NCI-H510A (cell line): ENCODE results near the gene CLEC2L.
"Not testable (repeated sequence)": the region's sequence is repeated elsewhere in the genome, so short reads cannot be mapped to it uniquely, and the experiment has no call there.

Experiments used
- DNase-seq: peaks from one replicate; lab custom pipeline; 2025; lab: John Stamatoyannopoulos, UW

The CLEC2L gene

DNA sequence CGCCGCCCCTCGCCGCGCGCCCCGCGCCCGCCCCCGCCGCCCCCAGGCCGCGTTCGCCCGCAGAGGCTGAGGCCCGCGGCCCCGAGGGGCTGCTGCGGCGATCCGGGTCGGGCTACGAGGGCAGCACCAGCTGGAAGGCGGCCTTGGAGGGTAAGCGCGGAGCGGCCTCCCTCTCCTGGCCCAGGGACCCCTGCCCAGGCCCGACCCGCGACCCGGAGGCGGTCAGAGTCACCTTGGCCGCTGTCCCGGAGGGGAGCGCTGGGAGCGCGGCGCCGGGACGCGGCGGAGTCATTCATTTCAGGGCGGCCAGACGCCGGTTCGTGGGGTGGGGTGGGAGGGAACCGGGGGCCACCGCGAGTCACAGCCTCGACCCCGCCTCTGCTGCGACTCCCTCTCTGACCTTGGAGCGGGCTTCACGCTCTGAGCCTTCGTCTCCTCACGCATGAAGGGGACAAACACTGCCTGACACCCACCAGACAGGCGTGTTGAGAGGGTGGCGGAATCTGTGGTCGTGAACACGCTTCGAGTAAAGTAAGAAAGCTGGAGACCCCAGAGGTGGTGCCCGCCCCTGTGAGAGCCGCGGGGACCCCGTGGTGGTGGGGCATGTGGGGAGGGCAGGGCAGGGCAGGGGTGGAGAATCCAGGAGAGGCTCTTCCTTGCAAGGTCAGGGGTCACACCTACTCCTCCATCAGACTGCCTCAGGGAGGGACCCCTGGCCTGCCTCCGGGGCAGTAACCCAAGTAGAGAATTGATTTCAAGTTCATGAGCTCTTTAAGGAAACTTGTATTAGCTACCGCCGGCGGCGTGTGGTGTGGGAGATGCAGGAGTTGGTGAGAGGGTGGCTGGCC, 707 bp downstream of the CLEC2L start:
- no peak for DNase-seq

DNA sequence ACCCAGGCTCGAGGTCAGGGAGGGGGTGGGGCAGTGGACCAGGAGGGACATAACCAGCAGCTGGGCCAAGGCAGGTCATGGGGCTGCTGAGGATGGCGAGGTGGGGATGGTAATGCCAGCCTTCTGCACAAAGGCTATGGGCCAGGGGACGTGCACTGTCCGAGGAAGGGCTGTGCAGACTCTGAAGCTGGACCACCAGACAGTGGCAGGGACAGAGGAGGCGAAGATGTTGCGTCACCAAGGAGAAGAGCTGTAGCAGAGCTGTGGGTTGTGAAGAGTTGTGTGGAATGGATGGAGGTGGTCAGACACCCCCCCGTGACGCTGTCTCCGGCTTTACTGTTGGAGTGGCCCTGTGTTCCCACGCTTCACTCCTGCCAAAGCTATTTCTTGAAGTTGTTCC, 1.8 kb downstream of the CLEC2L start:
- no peak for DNase-seq

DNA sequence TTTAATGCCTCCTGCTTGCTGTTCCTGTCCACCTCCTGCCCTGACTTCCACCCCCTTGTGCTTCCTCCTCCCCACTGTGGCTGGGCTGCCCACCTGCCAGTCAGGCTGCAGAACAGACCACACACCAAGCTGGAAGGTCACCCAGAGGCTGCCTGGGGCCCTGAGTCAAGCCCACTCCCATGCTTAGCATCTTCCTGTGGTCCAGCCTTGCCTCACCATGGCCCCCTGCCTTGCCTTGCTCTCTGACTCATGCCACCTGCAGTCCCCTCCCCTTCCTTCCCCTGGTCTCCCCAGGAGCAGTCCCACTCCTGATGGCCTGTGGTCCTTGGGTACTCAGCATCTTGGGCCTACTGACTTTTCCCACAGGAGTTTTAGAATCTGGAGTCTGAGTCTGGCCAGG, 2.3 kb downstream of the CLEC2L start:
- no peak for DNase-seq

DNA sequence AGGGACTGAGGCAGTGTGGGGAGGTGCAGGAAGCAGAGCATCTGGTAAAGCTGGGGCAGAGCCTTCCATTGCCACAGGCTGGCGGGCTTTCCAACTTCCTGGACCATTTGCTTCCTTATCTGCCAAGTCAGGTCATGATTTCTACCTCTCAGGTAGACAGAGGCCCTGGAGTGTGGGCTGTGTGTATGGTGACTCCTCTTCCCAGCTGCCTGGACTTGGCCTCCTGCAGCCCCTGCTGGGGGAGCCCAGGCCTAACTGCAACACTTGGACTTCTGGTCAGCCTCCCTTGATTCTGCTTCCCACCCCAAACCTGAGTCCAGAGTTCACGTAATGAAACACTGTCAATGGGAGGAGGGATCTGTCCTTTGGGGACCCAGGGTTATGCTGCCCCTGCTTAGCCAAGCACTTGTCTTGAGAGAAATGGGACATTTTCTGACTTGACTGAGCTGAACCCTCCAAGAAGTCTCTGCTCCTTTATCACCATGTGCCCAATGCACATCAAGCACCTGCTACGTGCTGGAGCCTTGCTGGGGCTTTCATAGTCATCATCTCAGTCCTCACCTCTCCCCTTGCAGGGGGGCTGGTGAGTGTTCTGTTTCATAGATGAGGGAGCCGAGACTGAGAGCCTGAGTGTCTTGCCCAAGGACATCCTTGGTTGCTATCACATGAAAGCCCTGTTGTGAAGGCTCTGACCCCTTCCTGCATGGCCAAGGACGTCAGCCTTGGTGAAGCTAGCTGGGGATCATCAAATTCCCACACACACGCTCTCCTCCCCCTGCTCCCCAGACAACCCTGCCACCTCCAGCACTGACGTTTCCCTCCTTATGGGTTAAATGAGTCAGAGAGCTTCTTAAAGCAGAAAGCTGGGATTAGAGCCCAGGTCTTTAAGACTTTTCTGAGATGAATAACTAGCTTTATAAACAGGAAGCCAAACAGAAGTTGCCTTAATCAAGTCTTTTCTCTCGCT, 3.4 kb downstream of the CLEC2L start:
- no peak for DNase-seq

DNA sequence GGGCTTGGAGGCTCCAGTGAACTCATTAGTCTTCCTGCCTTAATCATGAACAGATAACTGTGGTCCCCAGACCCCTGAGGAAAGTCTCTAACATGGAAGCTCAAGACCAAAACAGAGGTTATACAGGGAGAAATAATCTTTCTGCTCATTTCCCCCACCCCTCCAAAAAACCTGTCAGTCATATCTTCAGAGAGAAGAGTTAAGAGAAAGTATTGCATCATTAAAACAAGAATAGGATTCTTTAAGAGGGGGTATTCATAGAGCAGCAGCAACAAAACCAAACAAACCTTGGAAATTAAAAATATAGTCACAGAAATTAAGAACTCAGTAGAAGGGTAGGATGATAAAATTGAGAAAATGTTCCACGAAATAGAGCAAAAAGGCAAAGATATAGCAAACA, 7.6 kb downstream of the CLEC2L start:
- no peak for DNase-seq

DNA sequence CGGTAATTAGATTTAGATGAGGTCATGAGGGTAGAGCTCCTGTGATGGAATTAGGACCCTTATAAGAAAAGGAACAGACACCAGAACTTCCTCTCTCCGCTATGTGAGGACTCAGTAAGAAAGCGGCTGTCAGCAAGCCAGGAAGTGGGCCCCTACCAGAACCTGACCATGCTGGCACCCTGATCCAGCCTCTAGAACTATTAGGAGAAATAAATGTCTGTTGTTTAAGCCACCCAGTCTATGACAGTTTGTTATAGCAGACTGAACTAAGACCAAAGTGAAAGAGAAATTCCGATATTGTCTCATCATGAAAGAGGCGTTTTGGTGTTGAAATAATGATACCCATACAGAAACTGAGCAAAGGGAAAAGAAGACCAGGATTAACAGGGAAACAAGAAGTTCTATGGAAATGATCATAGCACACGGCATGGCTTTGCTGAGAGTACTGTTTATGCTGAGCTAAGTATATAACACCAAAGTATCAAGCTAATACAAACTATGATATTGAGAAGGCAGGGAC, 9.2 kb downstream of the CLEC2L start:
- DNase-seq, result no peak

DNA sequence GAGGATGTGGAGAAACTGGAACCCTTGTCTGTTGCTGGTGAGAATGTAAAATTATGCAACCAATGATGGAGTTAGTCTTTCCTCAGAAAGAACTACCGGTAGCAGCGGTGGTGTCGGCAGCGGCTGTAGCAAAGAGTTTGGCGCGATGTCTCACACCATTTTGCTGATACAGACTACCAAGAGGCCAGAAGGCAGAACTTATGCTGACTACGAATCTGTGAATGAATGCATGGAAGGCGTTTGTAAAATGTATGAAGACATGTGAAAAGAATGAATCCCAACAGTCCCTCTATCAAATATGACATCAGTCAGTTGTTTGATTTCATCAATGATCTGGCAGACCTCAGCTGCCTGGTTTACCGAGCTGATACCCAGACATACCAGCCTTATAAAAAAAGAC, 10.6 kb downstream of the CLEC2L start:
- DNase-seq, result no peak

DNA sequence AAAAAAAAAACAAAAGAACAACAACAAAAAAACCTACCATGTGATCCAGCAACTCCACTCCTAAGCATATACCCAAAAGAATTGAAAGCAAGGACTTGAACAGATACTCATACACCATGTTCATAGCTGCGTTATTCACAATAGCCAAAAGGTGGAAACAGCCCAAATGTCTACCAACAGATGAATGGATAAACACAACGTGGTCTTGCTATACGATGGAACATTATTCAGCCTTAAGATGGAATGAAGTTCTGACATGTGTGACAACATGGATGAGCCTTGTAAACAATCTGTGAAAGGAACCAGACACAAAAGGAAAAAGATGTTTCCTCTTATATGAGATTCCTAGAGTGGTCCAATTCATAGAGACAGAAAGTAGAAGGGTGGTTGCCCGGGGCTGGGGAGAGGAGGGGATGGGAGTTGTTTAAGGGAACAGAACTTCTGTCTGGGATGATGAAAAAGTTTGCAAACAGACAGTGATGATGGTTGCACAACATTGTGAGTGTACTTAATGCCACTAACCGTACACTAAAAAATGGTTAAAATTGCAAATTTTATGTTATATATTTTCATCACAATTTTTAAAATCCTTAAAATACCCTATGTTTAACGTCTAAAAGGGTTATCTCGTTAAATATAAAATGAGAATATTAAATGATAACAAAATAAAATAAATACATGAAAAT, 11.6 kb downstream of the CLEC2L start:
- DNase-seq, result no peak

DNA sequence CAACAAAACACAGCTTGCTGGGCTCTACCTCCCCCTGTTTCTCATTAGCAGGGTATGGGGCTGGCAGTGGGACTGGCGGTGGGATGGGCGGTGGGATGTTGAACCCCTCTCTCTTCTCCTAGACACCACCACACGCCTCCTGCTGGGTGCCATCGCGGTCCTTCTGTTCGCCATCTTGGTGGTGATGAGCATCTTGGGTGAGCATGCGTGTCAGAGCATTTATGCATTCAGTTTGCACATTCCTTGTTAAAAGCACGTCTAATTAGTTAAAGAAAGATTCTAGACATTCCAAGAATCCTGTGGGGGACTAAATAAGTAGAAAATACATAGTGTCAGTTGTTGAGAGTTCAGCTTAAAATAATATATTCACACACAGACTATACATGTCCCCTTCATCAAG, 12.7 kb downstream of the CLEC2L start:
- no peak for DNase-seq

DNA sequence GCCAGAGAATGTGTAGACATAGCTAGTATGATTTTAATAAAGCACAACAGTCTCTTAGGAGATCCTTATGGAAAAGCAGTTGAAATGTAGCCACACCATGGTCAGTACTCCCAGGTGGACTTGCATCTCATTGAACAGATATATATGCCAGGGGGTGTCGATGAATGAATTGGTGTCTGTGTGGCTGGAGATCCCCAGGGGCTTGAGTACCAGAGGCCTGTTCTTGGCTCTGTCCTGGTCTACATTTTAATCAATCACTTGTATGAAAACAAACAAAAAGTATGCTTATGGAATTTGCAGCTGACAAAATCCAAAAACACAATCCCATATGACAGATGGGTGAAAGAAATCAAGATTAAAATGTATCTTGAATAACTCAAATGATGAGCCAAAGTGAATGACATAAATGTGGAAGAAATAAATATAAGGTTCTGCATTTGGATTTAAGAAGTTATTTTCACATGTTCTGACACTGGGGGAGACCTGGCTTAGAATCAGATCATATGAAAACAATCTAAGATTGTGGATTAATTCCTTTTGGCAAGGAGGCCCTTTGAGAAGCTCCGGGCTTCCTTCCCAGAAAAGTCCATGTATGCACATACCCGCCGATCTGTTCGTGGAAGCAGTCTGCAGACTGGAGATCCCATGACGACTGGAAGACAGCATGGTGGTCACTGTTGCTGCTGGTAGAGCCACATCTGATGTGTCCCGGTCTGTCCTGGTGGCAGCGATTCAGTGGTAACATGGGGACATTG, 15.6 kb downstream of the CLEC2L start:
- DNase-seq, result no peak

DNA sequence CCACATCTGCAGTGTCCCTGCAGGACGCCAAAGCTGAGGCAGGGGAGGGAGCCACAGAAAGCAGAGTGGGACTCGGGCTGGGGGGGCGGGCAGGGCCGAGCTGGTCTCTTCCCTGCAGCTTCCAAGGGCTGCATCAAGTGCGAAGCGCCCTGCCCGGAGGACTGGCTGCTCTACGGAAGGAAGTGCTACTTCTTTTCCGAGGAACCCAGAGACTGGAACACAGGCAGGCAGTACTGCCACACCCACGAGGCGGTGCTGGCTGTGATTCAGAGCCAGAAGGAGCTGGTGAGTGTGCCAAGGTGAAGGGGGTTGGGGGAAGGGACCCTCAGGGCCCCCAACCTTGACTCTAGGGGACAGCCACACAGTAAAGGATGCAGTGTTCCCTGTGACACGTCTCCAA, 16.7 kb downstream of the CLEC2L start:
- DNase-seq, result no peak

DNA sequence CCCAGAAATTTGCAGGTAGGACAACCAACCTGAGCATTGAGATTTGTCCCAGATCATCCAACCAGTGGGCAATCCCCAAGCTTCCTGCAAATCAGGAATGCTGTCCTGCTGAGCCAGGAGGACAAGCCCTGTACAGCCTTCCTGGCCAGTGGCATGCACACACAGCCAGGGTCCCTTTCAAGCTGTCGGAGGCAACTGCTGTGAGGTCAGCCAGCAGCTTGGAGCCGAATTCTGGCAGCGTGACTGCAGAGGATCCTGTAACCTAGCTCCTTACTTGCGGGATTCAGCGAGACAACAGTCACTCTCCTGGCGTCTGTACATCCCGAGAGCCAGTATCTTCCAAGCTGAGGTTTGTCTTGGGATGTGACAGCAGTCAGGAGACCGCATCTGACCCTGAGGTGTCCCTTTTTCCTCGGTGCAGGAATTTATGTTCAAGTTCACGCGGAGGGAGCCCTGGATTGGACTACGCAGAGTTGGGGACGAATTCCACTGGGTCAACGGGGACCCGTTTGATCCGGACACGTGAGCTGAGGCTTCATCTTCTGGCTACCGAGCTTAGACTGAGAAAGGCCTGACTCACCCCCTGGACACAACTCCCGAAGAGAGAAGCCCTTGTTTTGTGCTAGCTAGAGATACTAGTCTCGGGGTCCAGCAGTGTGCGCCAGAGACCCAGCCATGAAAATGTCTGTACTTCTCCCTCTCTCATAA, 18.3 kb downstream of the CLEC2L start:
- DNase-seq, result no peak

DNA sequence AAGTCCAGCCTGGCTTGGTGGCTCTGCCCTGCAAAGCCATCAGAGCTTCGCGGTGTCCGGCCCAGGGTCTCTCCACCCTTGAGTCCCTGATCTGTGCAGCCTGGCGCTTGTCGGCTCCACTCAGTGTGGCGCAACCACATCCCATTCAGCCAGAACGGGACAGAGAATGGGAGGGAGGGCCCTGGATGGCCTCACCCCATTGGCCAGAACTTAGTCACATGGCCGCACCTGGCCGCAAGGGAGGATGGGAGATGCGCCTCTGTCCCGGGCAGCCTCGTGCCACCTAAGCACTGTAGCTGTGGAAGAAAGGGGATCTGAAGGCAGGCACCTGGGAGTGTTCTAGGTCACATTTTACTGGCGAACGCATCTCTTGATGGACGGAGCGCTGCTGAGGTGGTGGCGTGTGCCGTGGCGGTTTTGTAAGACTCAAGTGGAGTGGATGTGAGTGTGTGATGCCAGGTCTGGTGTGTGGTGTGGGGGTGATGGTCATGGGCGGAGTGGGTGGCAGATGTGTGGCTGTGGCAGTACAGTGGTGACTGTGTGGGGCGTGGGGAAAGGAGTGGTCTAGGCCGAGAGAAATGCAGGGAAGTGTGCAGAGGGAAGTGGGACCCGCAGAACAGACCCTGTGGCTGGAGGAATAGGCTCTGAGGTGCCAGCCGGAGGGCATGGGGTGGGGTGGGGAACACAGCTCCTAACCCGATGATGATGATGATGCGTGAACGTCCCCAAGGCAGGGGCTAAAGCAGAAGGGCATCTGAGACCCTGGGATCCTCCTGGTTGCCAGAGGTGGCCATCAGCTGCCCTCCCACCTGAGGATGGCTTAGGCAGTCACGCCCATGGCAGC, 19.0 kb downstream of the CLEC2L start:
- no peak for DNase-seq

DNA sequence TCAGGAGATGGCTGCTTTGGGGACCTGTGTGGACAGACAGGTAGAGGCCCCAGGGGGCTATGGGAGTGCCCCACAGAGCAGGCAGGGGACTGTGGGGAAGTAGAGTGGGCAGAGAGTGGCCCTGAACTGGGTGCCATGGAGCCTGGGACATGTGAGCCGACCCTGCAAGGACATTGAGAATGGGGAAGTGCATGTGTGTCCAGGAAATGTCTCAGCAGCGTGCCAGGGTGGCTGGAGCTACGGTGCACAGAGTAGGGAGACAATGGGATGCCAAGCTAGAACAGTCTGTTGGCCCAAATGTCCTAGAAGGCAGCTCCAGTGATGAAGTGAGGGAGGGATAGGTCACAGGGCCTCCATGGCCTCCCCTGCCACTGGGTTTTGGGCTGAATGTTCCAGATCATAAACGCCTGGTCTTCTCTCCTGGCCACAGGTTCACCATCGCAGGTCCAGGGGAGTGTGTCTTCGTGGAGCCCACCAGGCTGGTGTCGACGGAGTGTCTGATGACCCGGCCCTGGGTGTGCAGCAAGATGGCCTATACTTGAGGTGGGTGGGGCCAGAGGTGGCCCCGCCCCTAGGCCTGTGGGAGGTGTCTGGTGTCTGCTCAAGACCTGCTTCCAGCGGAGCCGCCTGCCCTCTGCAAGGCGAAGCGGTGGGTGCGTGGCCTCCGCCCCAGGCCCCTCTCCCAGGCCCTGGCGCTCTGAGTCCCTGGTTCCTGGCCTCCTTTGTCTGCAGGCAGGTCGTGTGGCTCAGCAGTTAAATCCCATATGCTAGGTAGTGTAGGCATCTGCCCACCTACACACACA, 20.5 kb downstream of the CLEC2L start:
- DNase-seq, result no peak

DNA sequence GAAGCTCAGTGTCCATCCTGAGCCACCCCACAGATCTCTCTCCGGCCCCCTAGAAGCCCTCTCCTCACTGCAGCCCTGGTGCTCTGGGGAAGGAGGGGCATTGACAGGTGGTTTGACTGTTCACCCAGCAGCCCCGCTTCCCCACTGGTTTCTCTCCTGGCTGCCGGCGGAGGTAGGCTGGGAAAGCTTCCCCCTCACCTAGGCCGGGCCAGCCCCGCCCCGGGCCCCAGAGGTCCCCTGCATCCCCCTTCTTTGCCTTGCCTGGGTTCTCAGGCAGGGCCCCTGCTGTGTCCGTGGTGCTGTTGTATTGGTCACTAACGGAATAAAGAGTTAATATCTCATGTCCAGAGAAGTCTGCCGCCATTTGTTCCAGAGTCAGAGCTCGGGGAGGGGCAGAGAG, 21.2 kb downstream of the CLEC2L start:
- no peak for DNase-seq

DNA sequence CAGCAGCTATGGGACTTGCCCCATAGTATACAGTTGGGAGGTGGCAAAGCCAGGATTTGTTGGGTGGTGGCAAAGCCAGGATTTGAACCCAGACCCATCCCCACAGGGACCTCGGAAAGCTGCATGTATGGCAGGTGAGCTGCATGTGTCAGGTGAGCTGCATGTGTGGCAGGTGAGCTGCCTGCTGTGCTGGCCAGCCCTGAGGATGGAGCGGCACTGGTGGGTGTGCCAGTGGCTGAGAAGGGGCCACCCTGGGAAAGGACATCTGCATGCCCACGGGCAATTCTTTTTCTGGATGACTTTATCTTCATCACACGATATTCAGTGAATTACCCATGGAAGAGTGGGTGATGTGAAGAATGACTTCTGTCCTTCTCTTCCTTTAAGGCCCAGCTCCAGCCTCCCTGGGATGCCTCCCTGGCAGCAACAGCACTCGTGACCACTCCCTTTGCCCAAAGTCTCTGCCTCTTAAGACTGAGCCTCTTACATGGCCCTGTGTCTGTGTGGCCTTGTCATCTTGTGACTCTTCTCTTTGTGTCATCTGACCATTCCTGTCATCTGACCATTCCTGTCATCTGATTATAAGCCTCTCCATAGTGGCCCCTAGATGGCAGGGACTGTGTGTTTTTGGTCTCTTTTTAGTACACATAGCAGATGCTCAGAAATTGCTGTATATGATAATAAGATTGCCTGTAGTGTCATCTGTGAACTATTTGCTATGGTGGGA, 25.0 kb downstream of the CLEC2L start:
- DNase-seq, result no peak

DNA sequence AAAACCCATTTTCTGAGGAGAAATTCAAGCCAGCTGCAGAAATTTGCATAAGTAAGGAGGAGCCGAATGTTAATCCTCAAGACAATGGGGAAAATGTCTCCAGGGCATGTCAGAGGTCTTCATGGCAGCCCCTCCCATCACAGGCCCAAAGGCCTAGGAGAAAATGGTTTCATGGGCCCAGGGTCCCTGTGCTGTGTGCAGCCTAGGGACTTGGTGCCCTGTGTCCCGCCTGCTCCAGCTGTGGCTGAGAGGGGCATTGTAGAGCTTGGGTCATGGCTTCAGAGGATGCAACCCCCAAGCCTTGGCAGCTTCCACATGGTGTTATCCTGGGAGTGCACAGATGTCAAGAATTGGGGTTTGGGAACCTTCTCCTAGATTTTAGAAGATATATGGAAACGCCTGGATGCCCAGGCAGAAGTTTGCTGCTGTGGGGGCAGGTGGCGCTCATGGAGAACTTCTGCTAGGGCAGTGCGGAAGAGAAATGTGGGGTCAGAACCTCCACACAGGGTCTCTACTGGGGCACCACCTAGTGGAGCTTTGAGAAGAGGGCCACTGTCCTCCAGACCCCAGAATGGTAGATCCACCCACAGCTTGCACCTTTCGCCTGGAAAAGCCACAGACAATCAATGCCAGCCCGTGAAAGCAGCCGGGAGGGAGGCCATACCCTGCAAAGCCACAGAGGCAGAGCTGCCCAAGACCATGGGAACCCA, 30.7 kb downstream of the CLEC2L start:
- DNase-seq, result not testable (repeated sequence)
